ENCODE data around the gene CPEB3. TPM values are rescaled to one million over a fixed set of nuclear protein-coding genes. Genes with fewer than 3 reads are reported as not detected.

CPEB3 gene
- total and polyA plus RNA-seq, 9 of the 15 experiments (the other 6 are each of a cell fraction or from before 2014, with no cell fraction given), result 0.15 to 1.2 (median 0.51) TPM

DNA sequence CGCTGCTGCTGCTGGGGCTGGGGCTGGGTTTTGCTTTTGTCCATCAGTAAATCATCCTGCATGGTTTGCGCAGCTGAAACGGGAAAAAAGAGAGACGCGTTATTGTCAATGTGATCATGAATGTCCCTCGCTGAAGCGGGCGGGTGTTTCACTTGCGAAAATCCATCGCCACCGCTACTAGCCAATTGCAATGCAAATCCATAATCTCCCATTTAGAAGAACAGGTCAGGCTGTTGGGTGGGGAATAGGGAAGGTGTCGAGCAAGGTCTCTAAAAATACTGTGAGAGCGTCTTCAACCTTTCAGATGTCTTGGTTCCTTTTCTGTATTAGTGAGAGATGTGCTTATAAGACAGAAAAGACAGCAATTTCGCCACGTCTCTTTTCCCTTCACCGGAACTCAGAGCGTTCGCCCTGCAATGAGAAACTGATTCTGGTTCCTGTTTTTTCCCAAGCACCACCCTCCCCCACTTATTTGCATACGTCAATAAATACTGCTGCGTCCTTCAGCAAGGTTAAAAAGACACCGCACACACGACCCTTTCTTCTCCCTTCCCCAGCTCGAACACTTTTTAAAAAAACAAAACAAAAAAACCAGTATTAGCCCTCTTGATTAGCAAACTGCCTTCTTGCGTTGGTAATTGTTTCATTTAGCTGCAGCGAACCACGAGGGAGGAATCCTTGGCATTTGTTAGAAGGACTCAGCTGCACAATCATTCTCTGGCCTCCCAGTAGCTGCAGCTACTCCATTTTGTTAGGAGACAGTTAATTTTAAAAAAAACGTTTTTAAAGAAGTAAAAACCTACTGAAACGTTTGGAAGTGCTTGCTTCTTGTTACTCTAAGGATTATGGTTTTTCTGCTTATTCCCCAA lies 50.4 kb downstream of the CPEB3 start (continued):
- TF ChIP-seq, protein P1, sequence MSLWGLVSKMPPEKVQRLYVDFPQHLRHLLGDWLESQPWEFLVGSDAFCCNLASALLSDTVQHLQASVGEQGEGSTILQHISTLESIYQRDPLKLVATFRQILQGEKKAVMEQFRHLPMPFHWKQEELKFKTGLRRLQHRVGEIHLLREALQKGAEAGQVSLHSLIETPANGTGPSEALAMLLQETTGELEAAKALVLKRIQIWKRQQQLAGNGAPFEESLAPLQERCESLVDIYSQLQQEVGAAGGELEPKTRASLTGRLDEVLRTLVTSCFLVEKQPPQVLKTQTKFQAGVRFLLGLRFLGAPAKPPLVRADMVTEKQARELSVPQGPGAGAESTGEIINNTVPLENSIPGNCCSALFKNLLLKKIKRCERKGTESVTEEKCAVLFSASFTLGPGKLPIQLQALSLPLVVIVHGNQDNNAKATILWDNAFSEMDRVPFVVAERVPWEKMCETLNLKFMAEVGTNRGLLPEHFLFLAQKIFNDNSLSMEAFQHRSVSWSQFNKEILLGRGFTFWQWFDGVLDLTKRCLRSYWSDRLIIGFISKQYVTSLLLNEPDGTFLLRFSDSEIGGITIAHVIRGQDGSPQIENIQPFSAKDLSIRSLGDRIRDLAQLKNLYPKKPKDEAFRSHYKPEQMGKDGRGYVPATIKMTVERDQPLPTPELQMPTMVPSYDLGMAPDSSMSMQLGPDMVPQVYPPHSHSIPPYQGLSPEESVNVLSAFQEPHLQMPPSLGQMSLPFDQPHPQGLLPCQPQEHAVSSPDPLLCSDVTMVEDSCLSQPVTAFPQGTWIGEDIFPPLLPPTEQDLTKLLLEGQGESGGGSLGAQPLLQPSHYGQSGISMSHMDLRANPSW (CRISPR knock-in tag; IDR thresholded peaks at IDR 0.05), result no peak
- TF ChIP-seq ZNF444 (CRISPR knock-in tag; IDR thresholded peaks at IDR 0.05) (no peak), HDAC1 (IDR thresholded peaks at IDR 0.05) (0 out of 4 replicates have a peak, but pooled peaks of 1 of the 2 experiments have one; percentile 20), NR2C1 (IDR thresholded peaks at IDR 0.05) (no peak), NR2C1 (tag; IDR thresholded peaks at IDR 0.05) (peak; percentile 48; the same call in 1 of the 2 replicates), ZNF140 (CRISPR knock-in tag; IDR thresholded peaks at IDR 0.05) (no peak), DNMT1 (IDR thresholded peaks at IDR 0.05) (no peak), PHF8 (IDR thresholded peaks at IDR 0.05; ENCODE audit: borderline replicate concordance, low read length) (peak; percentile 59; the same call in 1 of the 2 replicates), ETS2 (tag; IDR thresholded peaks at IDR 0.05; ENCODE audit: borderline replicate concordance, poor library complexity, severe bottlenecking) (no peak), EP300 (IDR thresholded peaks at IDR 0.05; ENCODE audit: low read length) (peak; percentile 14; the same call in 1 of the 2 replicates), TGIF2 (CRISPR knock-in tag; IDR thresholded peaks at IDR 0.05) (no peak), EP400 (IDR thresholded peaks at IDR 0.05) (peak; percentile 54), SUPT5H (IDR thresholded peaks at IDR 0.05) (0 out of 2 replicates have a peak, but pooled peaks have one; percentile 28), XRCC4 (IDR thresholded peaks at IDR 0.05; ENCODE audit: extremely low read depth, insufficient read depth, insufficient read length) (no peak)
- TF ChIP-seq, protein P2, sequence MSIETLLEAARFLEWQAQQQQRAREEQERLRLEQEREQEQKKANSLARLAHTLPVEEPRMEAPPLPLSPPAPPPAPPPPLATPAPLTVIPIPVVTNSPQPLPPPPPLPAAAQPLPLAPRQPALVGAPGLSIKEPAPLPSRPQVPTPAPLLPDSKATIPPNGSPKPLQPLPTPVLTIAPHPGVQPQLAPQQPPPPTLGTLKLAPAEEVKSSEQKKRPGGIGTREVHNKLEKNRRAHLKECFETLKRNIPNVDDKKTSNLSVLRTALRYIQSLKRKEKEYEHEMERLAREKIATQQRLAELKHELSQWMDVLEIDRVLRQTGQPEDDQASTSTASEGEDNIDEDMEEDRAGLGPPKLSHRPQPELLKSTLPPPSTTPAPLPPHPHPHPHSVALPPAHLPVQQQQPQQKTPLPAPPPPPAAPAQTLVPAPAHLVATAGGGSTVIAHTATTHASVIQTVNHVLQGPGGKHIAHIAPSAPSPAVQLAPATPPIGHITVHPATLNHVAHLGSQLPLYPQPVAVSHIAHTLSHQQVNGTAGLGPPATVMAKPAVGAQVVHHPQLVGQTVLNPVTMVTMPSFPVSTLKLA (conservative IDR thresholded peaks at IDR 0.05), result peak; percentile 31 to 66; a peak in 2 of 4 replicates
- TF ChIP-seq, protein P3, sequence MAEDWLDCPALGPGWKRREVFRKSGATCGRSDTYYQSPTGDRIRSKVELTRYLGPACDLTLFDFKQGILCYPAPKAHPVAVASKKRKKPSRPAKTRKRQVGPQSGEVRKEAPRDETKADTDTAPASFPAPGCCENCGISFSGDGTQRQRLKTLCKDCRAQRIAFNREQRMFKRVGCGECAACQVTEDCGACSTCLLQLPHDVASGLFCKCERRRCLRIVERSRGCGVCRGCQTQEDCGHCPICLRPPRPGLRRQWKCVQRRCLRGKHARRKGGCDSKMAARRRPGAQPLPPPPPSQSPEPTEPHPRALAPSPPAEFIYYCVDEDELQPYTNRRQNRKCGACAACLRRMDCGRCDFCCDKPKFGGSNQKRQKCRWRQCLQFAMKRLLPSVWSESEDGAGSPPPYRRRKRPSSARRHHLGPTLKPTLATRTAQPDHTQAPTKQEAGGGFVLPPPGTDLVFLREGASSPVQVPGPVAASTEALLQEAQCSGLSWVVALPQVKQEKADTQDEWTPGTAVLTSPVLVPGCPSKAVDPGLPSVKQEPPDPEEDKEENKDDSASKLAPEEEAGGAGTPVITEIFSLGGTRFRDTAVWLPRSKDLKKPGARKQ (CRISPR knock-in tag; IDR thresholded peaks at IDR 0.05), result peak; percentile 43; the same call in 1 of the 2 replicates
- TF ChIP-seq, protein P4, sequence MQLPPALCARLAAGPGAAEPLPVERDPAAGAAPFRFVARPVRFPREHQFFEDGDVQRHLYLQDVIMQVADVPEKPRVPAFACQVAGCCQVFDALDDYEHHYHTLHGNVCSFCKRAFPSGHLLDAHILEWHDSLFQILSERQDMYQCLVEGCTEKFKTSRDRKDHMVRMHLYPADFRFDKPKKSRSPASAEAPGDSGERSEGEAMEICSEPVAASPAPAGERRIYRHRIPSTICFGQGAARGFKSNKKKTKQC (CRISPR knock-in tag; IDR thresholded peaks at IDR 0.05), result no peak
- TF ChIP-seq, protein P5, sequence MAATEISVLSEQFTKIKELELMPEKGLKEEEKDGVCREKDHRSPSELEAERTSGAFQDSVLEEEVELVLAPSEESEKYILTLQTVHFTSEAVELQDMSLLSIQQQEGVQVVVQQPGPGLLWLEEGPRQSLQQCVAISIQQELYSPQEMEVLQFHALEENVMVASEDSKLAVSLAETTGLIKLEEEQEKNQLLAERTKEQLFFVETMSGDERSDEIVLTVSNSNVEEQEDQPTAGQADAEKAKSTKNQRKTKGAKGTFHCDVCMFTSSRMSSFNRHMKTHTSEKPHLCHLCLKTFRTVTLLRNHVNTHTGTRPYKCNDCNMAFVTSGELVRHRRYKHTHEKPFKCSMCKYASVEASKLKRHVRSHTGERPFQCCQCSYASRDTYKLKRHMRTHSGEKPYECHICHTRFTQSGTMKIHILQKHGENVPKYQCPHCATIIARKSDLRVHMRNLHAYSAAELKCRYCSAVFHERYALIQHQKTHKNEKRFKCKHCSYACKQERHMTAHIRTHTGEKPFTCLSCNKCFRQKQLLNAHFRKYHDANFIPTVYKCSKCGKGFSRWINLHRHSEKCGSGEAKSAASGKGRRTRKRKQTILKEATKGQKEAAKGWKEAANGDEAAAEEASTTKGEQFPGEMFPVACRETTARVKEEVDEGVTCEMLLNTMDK (IDR thresholded peaks at IDR 0.05; ENCODE audit: borderline replicate concordance, insufficient read depth, low read depth, low read length, poor library complexity, severe bottlenecking), result no peak

Measured in K562 (cell line).